ENCODE data around the gene CNPY2.
"Not testable (repeated sequence)": the region's sequence is repeated elsewhere in the genome, so short reads cannot be mapped to it uniquely, and the experiment has no call there.

CNPY2 gene

GRCh38 chr12:56293795-56294194, 22.0 kb downstream of the CNPY2 start:
- no peak for TF ChIP-seq CTCF (IDR thresholded peaks at IDR 0.05; ENCODE audit: borderline replicate concordance, insufficient read depth, low read depth, low read length)
- no peak overlapping the region for H3K4me3 ChIP-seq (ENCODE audit: low read depth, low read length)

GRCh38 chr12:56288705-56289387, 26.9 kb downstream of the CNPY2 start:
- TF ChIP-seq CTCF (IDR thresholded peaks at IDR 0.05; ENCODE audit: borderline replicate concordance, insufficient read depth, low read depth, low read length) = no peak
- no peak overlapping the region for H3K4me3 ChIP-seq (ENCODE audit: low read depth, low read length)

GRCh38 chr12:56286044-56286830, 29.6 kb downstream of the CNPY2 start:
- H3K4me3 ChIP-seq (ENCODE audit: low read depth, low read length) = no peak overlapping the region
- no peak for TF ChIP-seq CTCF (IDR thresholded peaks at IDR 0.05; ENCODE audit: borderline replicate concordance, insufficient read depth, low read depth, low read length)

- H3K4me3 ChIP-seq (ENCODE audit: low read depth, low read length) = not testable (repeated sequence)
These were observed 31.5 kb downstream of the CNPY2 start for GRCh38 chr12:56284263-56284662.

- no peak for TF ChIP-seq CTCF (IDR thresholded peaks at IDR 0.05; ENCODE audit: borderline replicate concordance, insufficient read depth, low read depth, low read length)
- no peak overlapping the region for H3K4me3 ChIP-seq (ENCODE audit: low read depth, low read length)
These were observed 33.2 kb downstream of the CNPY2 start for GRCh38 chr12:56282579-56282978.

- no peak overlapping the region for H3K4me3 ChIP-seq (ENCODE audit: low read depth, low read length)
- no peak for TF ChIP-seq CTCF (IDR thresholded peaks at IDR 0.05; ENCODE audit: borderline replicate concordance, insufficient read depth, low read depth, low read length)
These were observed 33.8 kb downstream of the CNPY2 start for GRCh38 chr12:56282030-56282429.

GRCh38 chr12:56280849-56281248, 34.9 kb downstream of the CNPY2 start:
- no peak overlapping the region for H3K4me3 ChIP-seq (ENCODE audit: low read depth, low read length)
- no peak for TF ChIP-seq CTCF (IDR thresholded peaks at IDR 0.05; ENCODE audit: borderline replicate concordance, insufficient read depth, low read depth, low read length)

All from GM12875 (cell line).